Fibroblast of the aortic adventitia (primary cell): ENCODE results near the gene CCL8. TPM values are rescaled to one million over a fixed set of nuclear protein-coding genes. Genes with fewer than 3 reads are reported as not detected.

Experiments
- DNase-seq: peaks from one replicate; pipeline ENCODE4 v3.0.0-alpha.2; 2010; ENCODE audit warnings: low read depth
- H3K4me3 ChIP-seq: 2 replicates; pipeline ENCODE4 v1.5.1; 2011; ENCODE audit warnings: low read depth, mild to moderate bottlenecking, control low read depth, low read length, moderate library complexity
- CTCF ChIP-seq: IDR thresholded peaks from 2 replicates; pipeline ENCODE4 v1.5.1; 2011; ENCODE audit warnings: mild to moderate bottlenecking, low read length, control low read depth, inconsistent platforms; ENCODE audit not compliant: insufficient read depth
- total RNA-seq: library from RNA; depleted of rRNA; stranded (reverse); fragments of >200 nt; gene quantifications from 2 replicates; pipeline ENCODE4 v1.2.3, GENCODE V29; 2012; ENCODE audit warnings: low replicate concordance

CCL8 gene
- total RNA-seq: not detected in 2 replicates

- no peak within 1 kb of the TSS for H3K4me3 ChIP-seq
- TF ChIP-seq CTCF: no peak
- DNase-seq: peak; percentile 28
Measured at GRCh38 chr17:34319039-34319483, at the start of gene CCL8. TSS of gene CCL8 (plus strand) at chr17:34319435. CDS start at chr17:34319502, 67 bp downstream.

- DNase-seq: peak; percentile 50
- no peak within 1 kb of the TSS for H3K4me3 ChIP-seq
- no peak for TF ChIP-seq CTCF
Measured at GRCh38 chr17:34269969-34270368, 49.3 kb upstream of the CCL8 start, which contains the start of gene CCL7. TSS of gene CCL7 (plus strand) at chr17:34270221. CDS start at chr17:34270291, 70 bp downstream.

- DNase-seq: peak; percentile 92
- no peak for TF ChIP-seq CTCF
- no peak overlapping the region for H3K4me3 ChIP-seq
Measured at GRCh38 chr17:34275881-34276280, 43.4 kb upstream of the CCL8 start.

- TF ChIP-seq CTCF: no peak
- DNase-seq: no peak
- H3K4me3 ChIP-seq: no peak overlapping the region
Measured at GRCh38 chr17:34276826-34277225, 42.4 kb upstream of the CCL8 start.

- no peak for TF ChIP-seq CTCF
- DNase-seq: peak; percentile 78
- H3K4me3 ChIP-seq: no peak overlapping the region
Measured at GRCh38 chr17:34283571-34283970, 35.7 kb upstream of the CCL8 start.

- no peak within 1 kb of the TSS for H3K4me3 ChIP-seq
- no peak for TF ChIP-seq CTCF
- peak; percentile 26 for DNase-seq
Measured at GRCh38 chr17:34285286-34285792, 33.9 kb upstream of the CCL8 start, which contains the start of gene CCL11. TSS of gene CCL11 (plus strand) at chr17:34285742. CDS start at chr17:34285809, 67 bp downstream.

GRCh38 chr17:34287875-34288274 is 31.4 kb upstream of the CCL8 start:
- peak; percentile 46 for DNase-seq
- no peak overlapping the region for H3K4me3 ChIP-seq
- TF ChIP-seq CTCF: no peak
